Motor neuron (in vitro differentiated cells): ENCODE data around the gene SUN2. TPM values are rescaled to one million over a fixed set of nuclear protein-coding genes. Genes with fewer than 3 reads are reported as not detected.

Experiments used
- ATAC-seq, 8 experiments: fragments of 200-7000 bp; cut with Tn5 transposase; replicated peaks in 6 of 8; 2 replicates each; pipeline ENCODE4 v1.8.0; 2021; ENCODE audit warnings: mild to moderate bottlenecking in 8 of 8, moderate library complexity in 8 of 8
- H3K27ac ChIP-seq, 2 donors: fragments of 250-450 bp; sonication (Bioruptor Pico); 2 replicates each; pipeline ENCODE4 v1.9.0; 2021; ENCODE audit warnings: antibody characterized with exemption in 2 of 2, mild to moderate bottlenecking in 2 of 2, moderate library complexity in 1 of 2
- H3K4me1 ChIP-seq, 2 donors: fragments of 250-450 bp; sonication (Bioruptor Pico); replicated peaks in 1 of 2; 2 replicates each; pipeline ENCODE4 v1.6.1; 2021; ENCODE audit warnings: antibody characterized with exemption in 2 of 2, mild to moderate bottlenecking in 2 of 2, moderate library complexity in 1 of 2
- H3K4me3 ChIP-seq, 5 donors: fragments of 250-450 bp; sonication (Bioruptor Pico); 2 replicates each; pipeline ENCODE4 v1.9.0; 2021; ENCODE audit warnings: antibody characterized with exemption in 5 of 5, mild to moderate bottlenecking in 5 of 5, moderate library complexity in 4 of 5
- WGBS, 10 experiments: fragments of 450-650 bp; shearing (Covaris generic); methylation state at CpG; one replicate each; pipeline ENCODE4 v1.0.0; 2022; 5-methylcytosine and 5-hydroxymethylcytosine counted together
- in situ Hi-C, 9 experiments: fragments of 400-800 bp; cut with MboI; loops; one replicate each; pipeline ENCODE4 v1.15.0; 2021; ENCODE audit warnings: low sequenced_read_pairs in 9 of 9, low pct_unique_long_range_greater_than_20kb in 2 of 9; ENCODE audit not compliant: unreplicated experiment in 9 of 9
- total RNA-seq, 8 experiments: library from RNA; unstranded; fragments of 300-600 nt; gene quantifications; 2 replicates each; pipeline versions ENCODE4 v1.2.3 to v1.2.4, GENCODE V29; 2022

The SUN2 gene
- total RNA-seq, 8 experiments from 2014 or later: 29.8 to 49.9 (median 38.0) TPM

DNA sequence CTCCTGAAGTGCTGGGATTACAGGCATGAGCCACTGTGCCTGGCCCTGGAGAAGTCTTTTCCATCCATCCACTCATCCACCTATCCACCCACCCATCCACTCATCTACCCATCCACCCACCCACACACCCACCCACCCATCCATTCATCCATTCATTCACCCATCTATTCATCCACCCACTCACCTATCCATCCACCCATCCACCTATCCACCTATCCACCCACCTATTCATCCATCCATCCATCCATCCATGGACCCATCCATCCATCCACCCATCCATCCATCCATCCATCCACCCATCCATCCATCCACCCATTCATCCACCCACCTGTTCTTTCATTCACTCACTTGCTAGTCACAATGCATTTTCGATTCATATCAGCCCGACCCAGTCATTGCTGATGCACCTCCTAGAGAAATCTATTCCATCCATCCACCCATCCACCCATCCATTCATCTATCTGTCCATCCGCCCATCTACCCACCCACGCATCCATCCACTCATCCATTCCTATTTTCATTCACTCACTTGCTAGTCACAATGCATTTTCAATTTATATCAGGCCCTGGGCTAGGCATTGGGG is 17.7 kb upstream of the SUN2 start:
- Histone ChIP-seq H3K4me1 (peaks cover 3 to 6% of the 10 kb centered on the region in 2 donors), H3K4me3 (no peak overlapping the region), H3K27ac (no peak overlapping the region)
- WGBS, 10 experiments: 42 to 100% (median 73%) methylated on average over 1 to 4 of the region's 4 CpGs; no CpG with 5 or more reads in 2 of the 10 experiments
- ATAC-seq: no peak
- in situ Hi-C loops: loop anchor here in 1 of 9 experiments (25.0 kb wide), 1 partner anchor 239 kb away; the partner anchor contains the start of genes APOBEC3C and APOBEC3D

DNA sequence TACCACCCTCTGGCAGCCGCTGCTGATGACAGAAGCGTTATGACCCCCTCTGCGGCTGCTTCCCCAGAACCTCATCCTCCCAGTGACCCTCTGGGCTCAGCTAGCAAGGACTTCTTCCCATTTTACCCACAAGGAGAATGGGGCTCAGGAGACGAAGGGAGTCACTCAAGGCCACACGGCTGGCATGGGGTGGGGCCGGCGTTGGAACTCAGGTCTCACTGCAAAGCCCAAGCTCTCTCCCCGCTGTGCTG is 16.8 kb upstream of the SUN2 start:
- Histone ChIP-seq H3K27ac (no peak overlapping the region), H3K4me1 (peaks cover 3 to 6% of the 10 kb centered on the region in 2 donors), H3K4me3 (no peak overlapping the region)
- in situ Hi-C loops: loop anchor here in 1 of 9 experiments (25.0 kb wide), 1 partner anchor 240 kb away; the partner anchor contains the start of genes APOBEC3C and APOBEC3D
- WGBS, 10 experiments: 29 to 90% (median 86%) methylated on average over 2 to 5 of the region's 8 CpGs; no CpG with 5 or more reads in 5 of the 10 experiments
- no peak for ATAC-seq

DNA sequence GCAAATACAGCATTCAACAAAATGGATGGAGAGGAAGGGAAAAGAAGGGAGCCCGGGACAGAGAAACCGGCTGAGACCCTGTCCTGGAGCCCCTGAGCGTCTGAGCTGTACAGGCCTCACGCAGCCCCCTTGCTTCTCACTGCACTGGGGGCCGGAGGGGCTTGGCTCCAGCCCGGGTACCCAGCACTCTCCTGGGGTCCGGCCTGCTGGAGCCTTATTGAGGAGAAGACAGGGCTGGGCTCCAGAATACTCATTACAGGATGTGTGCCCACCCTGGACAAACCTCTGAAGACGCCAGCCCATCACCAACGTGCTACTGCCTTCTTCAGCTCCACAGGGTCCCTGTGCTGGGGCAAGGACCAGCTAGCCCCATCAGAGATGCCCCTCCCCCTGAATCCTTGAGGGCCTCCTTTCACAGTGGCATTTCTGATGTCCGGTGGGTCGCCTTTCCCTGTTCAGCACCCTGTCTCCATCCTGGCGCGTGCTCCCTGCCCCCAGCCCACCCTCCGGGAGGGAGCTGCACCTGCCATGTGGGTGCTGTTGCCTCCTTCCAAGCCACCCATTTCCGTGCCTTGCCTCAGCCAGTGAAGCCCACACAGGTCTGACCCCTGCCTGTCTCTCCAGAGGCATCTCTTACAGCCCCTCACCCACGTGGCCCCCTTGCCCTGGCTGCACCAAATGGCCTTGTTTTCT is 14.6 kb upstream of the SUN2 start:
- Histone ChIP-seq H3K4me3 (no peak overlapping the region), H3K27ac (no peak overlapping the region), H3K4me1 (peaks cover 3 to 6% of the 10 kb centered on the region in 2 donors)
- no peak for ATAC-seq
- in situ Hi-C loops: loop anchor here in 1 of 9 experiments (25.0 kb wide), 1 partner anchor 242 kb away; the partner anchor contains the start of genes APOBEC3C and APOBEC3D
- WGBS, 10 experiments: 20 to 90% (median 80%) methylated on average over 1 to 2 of the region's 16 CpGs; no CpG with 5 or more reads in 5 of the 10 experiments

GRCh38 chr22:38768036-38768435 is 12.2 kb upstream of the SUN2 start:
- 73 to 100% (median 89%) methylated on average over 1 to 3 of the region's 11 CpGs; no CpG with 5 or more reads in 4 of the 10 experiments for whole genome bisulfite sequencing, 10 experiments
- in situ Hi-C loops: loop anchor here in 1 of 9 experiments (25.0 kb wide), 1 partner anchor 244 kb away; the partner anchor contains the start of genes APOBEC3C and APOBEC3D
- H3K4me3 ChIP-seq: no peak overlapping the region
- H3K4me1 ChIP-seq: peaks cover 3 to 6% of the 10 kb centered on the region in 2 donors
- no peak overlapping the region for H3K27ac ChIP-seq
- ATAC-seq: no peak

DNA sequence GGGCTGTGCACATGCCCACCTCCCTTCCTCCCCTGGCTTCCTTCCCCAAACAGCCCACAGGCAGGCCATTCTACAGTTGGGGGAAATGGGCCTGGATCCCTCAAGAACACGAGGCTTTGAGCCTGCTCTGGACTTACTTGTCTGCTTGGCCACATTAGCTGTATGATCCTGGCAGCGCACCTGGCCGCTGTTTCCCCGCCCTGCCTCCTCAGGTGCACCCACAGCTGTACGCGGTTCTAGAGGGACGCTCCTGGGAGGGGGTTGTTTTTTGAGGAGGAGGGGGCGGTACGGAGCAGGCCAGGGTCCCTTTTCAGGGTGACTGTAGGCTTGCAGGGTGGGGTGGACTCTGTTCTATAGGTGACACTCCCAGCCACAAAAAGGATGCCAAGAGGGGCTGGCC is 11.5 kb upstream of the SUN2 start:
- Histone ChIP-seq H3K4me1 (peaks cover 10 to 13% of the 10 kb centered on the region in 2 donors), H3K27ac (no peak overlapping the region), H3K4me3 (no peak overlapping the region)
- no CpG with 5 or more reads among the region's 9 CpGs for WGBS, 10 experiments
- in situ Hi-C loops: loop anchor here in 1 of 9 experiments (25.0 kb wide), 1 partner anchor 245 kb away; the partner anchor contains the start of genes APOBEC3C and APOBEC3D
- no peak for ATAC-seq

GRCh38 chr22:38766076-38766777 is 10.4 kb upstream of the SUN2 start:
- Histone ChIP-seq H3K27ac (no peak overlapping the region), H3K4me3 (no peak overlapping the region), H3K4me1 (peaks cover 14 to 17% of the 10 kb centered on the region in 2 donors)
- WGBS, 10 experiments: 20 to 80% (median 50%) methylated on average over 1 to 6 of the region's 14 CpGs; no CpG with 5 or more reads in 3 of the 10 experiments
- in situ Hi-C loops: loop anchor here in 1 of 9 experiments (25.0 kb wide), 1 partner anchor 246 kb away; the partner anchor contains the start of genes APOBEC3C and APOBEC3D
- peak; percentile 60 to 87 (median 66) for ATAC-seq

- Histone ChIP-seq H3K4me1 (peaks cover 18 to 23% of the 10 kb centered on the region in 2 donors), H3K4me3 (no peak overlapping the region), H3K27ac (no peak overlapping the region)
- ATAC-seq: peak in 5 of 8 experiments; percentile 28 to 40 (median 38)
- 0% methylated on average over 1 of the region's 11 CpGs; no CpG with 5 or more reads in 9 of the 10 experiments for WGBS, 10 experiments
- in situ Hi-C loops: loop anchor here in 1 of 9 experiments (25.0 kb wide), 1 partner anchor 250 kb away; the partner anchor contains the start of genes APOBEC3C and APOBEC3D
Measured at GRCh38 chr22:38762551-38762983, 6.8 kb upstream of the SUN2 start.

- H3K27ac ChIP-seq: peak overlapping the region in 1 of 2 donors; percentile 17
- ATAC-seq: peak in 4 of 8 experiments; percentile 1 to 3 (median 2)
- WGBS, 10 experiments: 73 to 100% (median 85%) methylated on average over 1 to 6 of the region's 20 CpGs
- in situ Hi-C loops: loop anchor here in 1 of 9 experiments (25.0 kb wide), 1 partner anchor 251 kb away; the partner anchor contains the start of genes APOBEC3C and APOBEC3D
- peaks cover 18 to 29% of the 10 kb centered on the region in 2 donors for H3K4me1 ChIP-seq
- H3K4me3 ChIP-seq: no peak overlapping the region
Measured at GRCh38 chr22:38761202-38762162, 5.7 kb upstream of the SUN2 start.

GRCh38 chr22:38760477-38761201 is 4.8 kb upstream of the SUN2 start:
- Histone ChIP-seq H3K4me1 (peaks cover 18 to 32% of the 10 kb centered on the region in 2 donors), H3K27ac (peak overlapping the region in 1 of 2 donors; percentile 17), H3K4me3 (no peak overlapping the region)
- 53 to 100% (median 92%) methylated on average over 1 to 5 of the region's 12 CpGs; no CpG with 5 or more reads in 6 of the 10 experiments for WGBS, 10 experiments
- peak; percentile 3 to 66 (median 57) for ATAC-seq
- in situ Hi-C loops: loop anchor here in 1 of 9 experiments (25.0 kb wide), 1 partner anchor 252 kb away; the partner anchor contains the start of genes APOBEC3C and APOBEC3D

DNA sequence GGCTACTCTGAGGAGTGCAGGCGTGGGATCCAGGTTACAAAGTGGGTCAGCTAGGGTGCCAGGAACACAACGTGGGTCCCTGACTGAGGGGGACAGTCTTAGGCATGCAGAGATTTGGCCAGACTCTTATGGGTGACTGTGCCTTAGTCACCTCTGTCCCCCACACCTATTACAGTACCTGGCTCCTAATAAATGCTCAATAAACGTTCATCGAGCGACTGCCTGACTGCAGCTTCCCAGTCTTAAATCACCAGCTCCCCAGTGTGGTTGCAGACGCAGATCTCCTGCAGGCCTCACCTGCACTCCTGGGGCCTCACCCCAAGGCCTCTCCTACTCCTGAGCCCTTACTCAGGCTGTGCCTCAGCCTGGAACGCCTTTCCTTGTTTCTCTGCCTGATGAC is 3.2 kb upstream of the SUN2 start:
- WGBS, 10 experiments: 17 to 100% (median 95%) methylated on average over 1 to 4 of the region's 7 CpGs; no CpG with 5 or more reads in 3 of the 10 experiments
- no peak overlapping the region for H3K4me3 ChIP-seq
- in situ Hi-C loops: loop anchor here in 1 of 9 experiments (25.0 kb wide), 1 partner anchor 253 kb away; the partner anchor contains the start of genes APOBEC3C and APOBEC3D

More for the DNA sequence above, 3.2 kb upstream of the SUN2 start:
- Histone ChIP-seq H3K27ac (no peak overlapping the region), H3K4me1 (peaks cover 22 to 36% of the 10 kb centered on the region in 2 donors)
- ATAC-seq: no peak
